Measurements from ENCODE around the gene GASK1A.

GASK1A gene

GRCh38 chr3:43072361-43072760, 93.2 kb downstream of the GASK1A start:
- DNase-seq (ENCODE audit: low read depth) = no peak
- Histone ChIP-seq H3K9me3 (ENCODE audit: control insufficient read depth, low read length) (no peaks in the 10 kb centered on the region), H3K9ac (ENCODE audit: low read length) (no peak overlapping the region), H3K27me3 (replicated peaks; ENCODE audit: control insufficient read depth, insufficient read depth, low read length) (no peaks in the 10 kb centered on the region), H3K36me3 (ENCODE audit: control insufficient read depth, insufficient read depth, low read length, severe bottlenecking) (no peaks in the 10 kb centered on the region), H3K4me3 (ENCODE audit: low read length) (no peak overlapping the region), H3K4me1 (ENCODE audit: control insufficient read depth, insufficient read depth, low read length) (peaks cover 35% of the 10 kb centered on the region)

GRCh38 chr3:43073116-43073835, 94.2 kb downstream of the GASK1A start:
- H3K36me3 ChIP-seq (ENCODE audit: control insufficient read depth, insufficient read depth, low read length, severe bottlenecking) = no peaks in the 10 kb centered on the region
- no peaks in the 10 kb centered on the region for H3K27me3 ChIP-seq (replicated peaks; ENCODE audit: control insufficient read depth, insufficient read depth, low read length)
- no peak overlapping the region for H3K4me3 ChIP-seq (ENCODE audit: low read length)
- no peak for DNase-seq (ENCODE audit: low read depth)
- no peak overlapping the region for H3K9ac ChIP-seq (ENCODE audit: low read length)
- no peaks in the 10 kb centered on the region for H3K9me3 ChIP-seq (ENCODE audit: control insufficient read depth, low read length)
- peaks cover 35% of the 10 kb centered on the region for H3K4me1 ChIP-seq (ENCODE audit: control insufficient read depth, insufficient read depth, low read length)

GRCh38 chr3:43073836-43074220, 94.7 kb downstream of the GASK1A start:
- Histone ChIP-seq H3K36me3 (ENCODE audit: control insufficient read depth, insufficient read depth, low read length, severe bottlenecking) (no peaks in the 10 kb centered on the region), H3K9ac (ENCODE audit: low read length) (no peak overlapping the region), H3K4me1 (ENCODE audit: control insufficient read depth, insufficient read depth, low read length) (peaks cover 35% of the 10 kb centered on the region), H3K27me3 (replicated peaks; ENCODE audit: control insufficient read depth, insufficient read depth, low read length) (no peaks in the 10 kb centered on the region), H3K4me3 (ENCODE audit: low read length) (no peak overlapping the region), H3K9me3 (ENCODE audit: control insufficient read depth, low read length) (no peaks in the 10 kb centered on the region)
- no peak for DNase-seq (ENCODE audit: low read depth)

- no peaks in the 10 kb centered on the region for H3K9me3 ChIP-seq (ENCODE audit: control insufficient read depth, low read length)
- DNase-seq (ENCODE audit: low read depth) = no peak
- H3K9ac ChIP-seq (ENCODE audit: low read length) = no peak overlapping the region
- peaks cover 35% of the 10 kb centered on the region for H3K4me1 ChIP-seq (ENCODE audit: control insufficient read depth, insufficient read depth, low read length)
- H3K36me3 ChIP-seq (ENCODE audit: control insufficient read depth, insufficient read depth, low read length, severe bottlenecking) = peaks cover 3% of the 10 kb centered on the region
- no peak overlapping the region for H3K4me3 ChIP-seq (ENCODE audit: low read length)
- H3K27me3 ChIP-seq (replicated peaks; ENCODE audit: control insufficient read depth, insufficient read depth, low read length) = no peaks in the 10 kb centered on the region
Measured at GRCh38 chr3:43074482-43074881, 95.4 kb downstream of the GASK1A start.

- H3K36me3 ChIP-seq (ENCODE audit: control insufficient read depth, insufficient read depth, low read length, severe bottlenecking) = peaks cover 9% of the 10 kb centered on the region
- H3K4me1 ChIP-seq (ENCODE audit: control insufficient read depth, insufficient read depth, low read length) = peaks cover 35% of the 10 kb centered on the region
- H3K9me3 ChIP-seq (ENCODE audit: control insufficient read depth, low read length) = no peaks in the 10 kb centered on the region
- peak overlapping the region; percentile 25 for H3K9ac ChIP-seq (ENCODE audit: low read length)
- no peak overlapping the region for H3K4me3 ChIP-seq (ENCODE audit: low read length)
- H3K27me3 ChIP-seq (replicated peaks; ENCODE audit: control insufficient read depth, insufficient read depth, low read length) = no peaks in the 10 kb centered on the region
- DNase-seq (ENCODE audit: low read depth) = no peak
Measured at GRCh38 chr3:43074901-43075689, 96.0 kb downstream of the GASK1A start.

GRCh38 chr3:43075904-43076661, 97.0 kb downstream of the GASK1A start:
- no peaks in the 10 kb centered on the region for H3K9me3 ChIP-seq (ENCODE audit: control insufficient read depth, low read length)
- no peak overlapping the region for H3K9ac ChIP-seq (ENCODE audit: low read length)
- peaks cover 19% of the 10 kb centered on the region for H3K36me3 ChIP-seq (ENCODE audit: control insufficient read depth, insufficient read depth, low read length, severe bottlenecking)
- no peak for DNase-seq (ENCODE audit: low read depth)
- H3K4me1 ChIP-seq (ENCODE audit: control insufficient read depth, insufficient read depth, low read length) = peaks cover 35% of the 10 kb centered on the region
- H3K4me3 ChIP-seq (ENCODE audit: low read length) = no peak overlapping the region
- no peaks in the 10 kb centered on the region for H3K27me3 ChIP-seq (replicated peaks; ENCODE audit: control insufficient read depth, insufficient read depth, low read length)

- peaks cover 23% of the 10 kb centered on the region for H3K36me3 ChIP-seq (ENCODE audit: control insufficient read depth, insufficient read depth, low read length, severe bottlenecking)
Measured at GRCh38 chr3:43076857-43077256, 97.7 kb downstream of the GASK1A start.

GRCh38 chr3:43077261-43077660, 98.2 kb downstream of the GASK1A start:
- no peak for DNase-seq (ENCODE audit: low read depth)
- no peak overlapping the region for H3K9ac ChIP-seq (ENCODE audit: low read length)
- no peaks in the 10 kb centered on the region for H3K9me3 ChIP-seq (ENCODE audit: control insufficient read depth, low read length)
- H3K4me1 ChIP-seq (ENCODE audit: control insufficient read depth, insufficient read depth, low read length) = peaks cover 35% of the 10 kb centered on the region
- no peaks in the 10 kb centered on the region for H3K27me3 ChIP-seq (replicated peaks; ENCODE audit: control insufficient read depth, insufficient read depth, low read length)
- H3K4me3 ChIP-seq (ENCODE audit: low read length) = no peak overlapping the region
- H3K36me3 ChIP-seq (ENCODE audit: control insufficient read depth, insufficient read depth, low read length, severe bottlenecking) = peaks cover 23% of the 10 kb centered on the region

More at GRCh38 chr3:43076857-43077256, 97.7 kb downstream of the GASK1A start:
- Histone ChIP-seq H3K9ac (ENCODE audit: low read length) (no peak overlapping the region), H3K4me3 (ENCODE audit: low read length) (no peak overlapping the region), H3K4me1 (ENCODE audit: control insufficient read depth, insufficient read depth, low read length) (peaks cover 35% of the 10 kb centered on the region), H3K9me3 (ENCODE audit: control insufficient read depth, low read length) (no peaks in the 10 kb centered on the region), H3K27me3 (replicated peaks; ENCODE audit: control insufficient read depth, insufficient read depth, low read length) (no peaks in the 10 kb centered on the region)
- DNase-seq (ENCODE audit: low read depth) = no peak

GRCh38 chr3:43077707-43078106, 98.6 kb downstream of the GASK1A start:
- H3K36me3 ChIP-seq (ENCODE audit: control insufficient read depth, insufficient read depth, low read length, severe bottlenecking) = peaks cover 23% of the 10 kb centered on the region
- H3K9ac ChIP-seq (ENCODE audit: low read length) = no peak overlapping the region
- peaks cover 35% of the 10 kb centered on the region for H3K4me1 ChIP-seq (ENCODE audit: control insufficient read depth, insufficient read depth, low read length)
- no peaks in the 10 kb centered on the region for H3K27me3 ChIP-seq (replicated peaks; ENCODE audit: control insufficient read depth, insufficient read depth, low read length)
- no peaks in the 10 kb centered on the region for H3K9me3 ChIP-seq (ENCODE audit: control insufficient read depth, low read length)
- no peak overlapping the region for H3K4me3 ChIP-seq (ENCODE audit: low read length)
- DNase-seq (ENCODE audit: low read depth) = no peak

GRCh38 chr3:43079536-43080332, 100.6 kb downstream of the GASK1A start:
- peaks cover 23% of the 10 kb centered on the region for H3K36me3 ChIP-seq (ENCODE audit: control insufficient read depth, insufficient read depth, low read length, severe bottlenecking)
- peaks cover 26% of the 10 kb centered on the region for H3K4me1 ChIP-seq (ENCODE audit: control insufficient read depth, insufficient read depth, low read length)
- H3K27me3 ChIP-seq (replicated peaks; ENCODE audit: control insufficient read depth, insufficient read depth, low read length) = no peaks in the 10 kb centered on the region
- no peak overlapping the region for H3K4me3 ChIP-seq (ENCODE audit: low read length)
- H3K9me3 ChIP-seq (ENCODE audit: control insufficient read depth, low read length) = no peaks in the 10 kb centered on the region
- H3K9ac ChIP-seq (ENCODE audit: low read length) = no peak overlapping the region
- no peak for DNase-seq (ENCODE audit: low read depth)
